ENCODE results near the gene PTGER4. TPM values are rescaled to one million over a fixed set of nuclear protein-coding genes. Genes with fewer than 3 reads are reported as not detected.

The PTGER4 gene
- polyA plus RNA-seq, 1 donor (not counting 4 experiments of a cell fraction or from before 2014, with no cell fraction given): 12.2 TPM

DNA sequence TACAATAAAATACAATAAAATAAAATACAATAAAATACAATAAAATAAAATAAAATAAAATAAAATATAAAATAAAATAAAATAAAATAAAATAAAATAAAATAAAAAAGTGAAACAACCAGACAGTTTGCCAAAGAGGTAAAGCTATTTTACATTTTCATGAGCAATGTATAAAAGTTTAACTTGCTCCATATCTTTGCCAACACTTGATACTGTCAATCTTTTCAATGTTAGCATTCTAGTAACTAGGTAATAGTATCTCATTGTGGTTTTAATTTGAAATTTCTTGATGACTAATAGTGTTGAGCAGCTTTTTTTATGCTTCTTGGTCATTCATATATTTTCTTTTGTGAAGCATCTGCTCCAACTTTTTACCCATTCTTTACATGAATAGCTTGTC is 58.8 kb downstream of the PTGER4 start:
- no peaks in the 10 kb centered on the region for H3K9me3 ChIP-seq (ENCODE audit: control insufficient read depth, low read depth, low read length)
- no peaks in the 10 kb centered on the region for H4K20me1 ChIP-seq (ENCODE audit: control insufficient read depth, extremely low read depth, insufficient read depth, low read length)
- FAIRE-seq (no peak), DNase-seq (ENCODE audit: low read depth, low spot score) (no peak)
- H3K4me1 ChIP-seq (ENCODE audit: control insufficient read depth, extremely low read depth, insufficient read depth, low read length): peaks cover 14% of the 10 kb centered on the region
- H3K27ac ChIP-seq (ENCODE audit: control insufficient read depth, insufficient read depth, low read length): no peak overlapping the region
- dilution Hi-C loops (cut with MboI; ENCODE audit: extremely low pct_ligation_motif_present, low sequenced_read_pairs): no loop called here
- no peak for TF ChIP-seq CTCF (optimal IDR thresholded peaks at IDR 0.05 in 1 of 3, IDR thresholded peaks at IDR 0.05 in 1 of 3, conservative IDR thresholded peaks at IDR 0.05 in 1 of 3; ENCODE audit: extremely low read depth in 1 of 3, insufficient read depth in 2 of 3, low read length in 3 of 3)
- TF ChIP-seq EZH2 (IDR thresholded peaks at IDR 0.05; ENCODE audit: low read length): no peak
- H3K79me2 ChIP-seq (ENCODE audit: control insufficient read depth, insufficient read depth, low read length): peaks cover 1% of the 10 kb centered on the region
- no peak overlapping the region for H3K4me3 ChIP-seq (ENCODE audit: control insufficient read depth in 2 of 3, extremely low read depth in 1 of 3, insufficient read depth in 2 of 3, low read depth in 1 of 3, low read length in 3 of 3)
- H3K9me1 ChIP-seq (ENCODE audit: control insufficient read depth, extremely low read depth, insufficient read depth, low read length): no peaks in the 10 kb centered on the region
- H2AFZ ChIP-seq (ENCODE audit: control insufficient read depth, low read length): no peak overlapping the region
- peaks cover 1 to 8% of the 10 kb centered on the region in 2 experiments for H3K36me3 ChIP-seq (ENCODE audit: control insufficient read depth in 2 of 2, extremely low read depth in 1 of 2, insufficient read depth in 2 of 2, low read length in 2 of 2)
- H3K4me2 ChIP-seq (ENCODE audit: control insufficient read depth, extremely low read depth, insufficient read depth, low read depth, low read length): no peak overlapping the region
- no peaks in the 10 kb centered on the region for H3K27me3 ChIP-seq (ENCODE audit: control insufficient read depth, extremely low read depth, insufficient read depth, low read length)
- H3K9ac ChIP-seq (ENCODE audit: control insufficient read depth, extremely low read depth, insufficient read depth, low read length): no peak overlapping the region

Small RNA genes within 50 kb of the gene (small RNA-seq; reads per million reads assigned to genes)
- gene RF00092 (ENCODE audit: insufficient read length in 3 of 3, low read depth in 3 of 3, low replicate concordance in 1 of 3): 0 reads per million in 3 experiments

Other genes starting within 250 kb of the PTGER4 start
- gene TTC33, start 76.0 kb downstream of the PTGER4 start, polyA plus RNA-seq: 3.6 to 7.1 TPM (median 3.7 TPM) in 3 replicates
- 25.0 to 59.3 TPM (median 44.2 TPM) in 3 replicates for gene PRKAA1, start 118.5 kb downstream of the PTGER4 start, polyA plus RNA-seq
- gene RPL37, start 155.3 kb downstream of the PTGER4 start, polyA plus RNA-seq: 987 to 3,530 TPM (median 3,448 TPM) in 3 replicates
- 4.3 to 5.1 TPM (median 4.4 TPM) in 3 replicates for gene CARD6, start 161.5 kb downstream of the PTGER4 start, polyA plus RNA-seq
- gene C7, start 229.6 kb downstream of the PTGER4 start, polyA plus RNA-seq: not detected in 3 replicates